Right ventricle myocardium inferior (tissue), 1 donor: ENCODE measurements around the gene CHST9. TPM values are rescaled to one million over a fixed set of nuclear protein-coding genes. Genes with fewer than 3 reads are reported as not detected.

Experiments
- ATAC-seq: fragments of 200-7000 bp; cut with Tn5 transposase; one replicate; pipeline ENCODE4 v1.9.1; 2020; ENCODE audit warnings: mild to moderate bottlenecking, moderate library complexity
- DNase-seq: peaks from one replicate; pipeline ENCODE4 v3.0.0; 2021; ENCODE audit errors: missing footprints
- intact Hi-C: fragments of 100-400 bp; cut with DNase I; formaldehyde crosslinking; loops from one replicate; pipeline ENCODE4 v1.11.0; 2022
- total RNA-seq: library from RNA; stranded (reverse); fragmentation: NEBNext Ultra II Directional; extraction: Animal tissue kit (Norgen Biotek cat#: 25700); gene quantifications from one replicate; pipeline ENCODE4 v1.2.1, GENCODE V29; 2021
- donor health status: DM: no; HTN: yes; CAD: no; lungs with severe emphysema.

The CHST9 gene
- total RNA-seq, 1 donor from 2014 or later: 8.3 TPM

- no peak for ATAC-seq
Measured at GRCh38 chr18:26920644-26921043, 264.5 kb downstream of the CHST9 start.

DNA sequence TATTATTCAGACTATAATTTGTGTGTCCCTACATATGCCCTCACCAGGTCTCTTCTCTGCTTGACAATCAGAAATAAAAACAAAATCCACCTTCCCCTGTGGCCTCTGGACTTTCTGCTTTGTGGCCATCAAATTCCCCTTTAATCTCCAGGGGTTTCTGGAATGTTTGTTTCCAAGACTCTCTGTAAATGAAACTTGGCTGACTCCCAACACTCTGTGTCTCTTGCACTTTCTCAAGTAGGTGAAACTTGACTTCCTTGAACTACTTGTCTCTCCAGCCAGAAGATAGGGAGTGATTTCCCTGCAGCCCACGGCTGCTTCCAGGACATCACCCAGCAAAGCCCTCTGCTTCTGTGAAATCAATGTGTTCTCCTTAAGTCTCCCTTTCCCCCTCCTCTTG is 265.5 kb downstream of the CHST9 start:
- DNase-seq (no peak), ATAC-seq (no peak)
- intact Hi-C loops: no loop called here

More at GRCh38 chr18:26920644-26921043, 264.5 kb downstream of the CHST9 start:
- intact Hi-C loops: no loop called here
- DNase-seq: no peak

DNA sequence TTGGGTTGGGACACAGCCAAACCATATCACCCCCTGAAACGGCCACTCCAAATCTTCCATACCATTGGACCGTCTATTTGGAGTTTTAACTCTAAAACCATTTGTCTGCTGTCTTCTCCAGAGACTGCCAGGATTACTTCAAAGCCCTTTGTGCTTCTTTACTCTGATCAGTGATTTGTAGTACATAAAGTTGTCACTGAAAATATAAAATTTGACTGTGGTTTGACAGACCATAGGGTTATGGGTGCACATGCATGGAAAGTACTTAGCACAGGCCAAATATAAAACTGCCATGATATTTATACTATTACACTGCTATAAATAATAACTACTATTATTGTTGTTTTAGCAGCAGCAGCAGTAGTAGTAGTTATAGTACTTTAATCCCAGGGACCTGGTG is 265.9 kb downstream of the CHST9 start:
- DNase-seq: no peak
- intact Hi-C loops: no loop called here
- ATAC-seq: no peak

- ATAC-seq (no peak), DNase-seq (no peak)
- intact Hi-C loops: no loop called here
Measured at GRCh38 chr18:26911840-26912239, 273.3 kb downstream of the CHST9 start.

DNA sequence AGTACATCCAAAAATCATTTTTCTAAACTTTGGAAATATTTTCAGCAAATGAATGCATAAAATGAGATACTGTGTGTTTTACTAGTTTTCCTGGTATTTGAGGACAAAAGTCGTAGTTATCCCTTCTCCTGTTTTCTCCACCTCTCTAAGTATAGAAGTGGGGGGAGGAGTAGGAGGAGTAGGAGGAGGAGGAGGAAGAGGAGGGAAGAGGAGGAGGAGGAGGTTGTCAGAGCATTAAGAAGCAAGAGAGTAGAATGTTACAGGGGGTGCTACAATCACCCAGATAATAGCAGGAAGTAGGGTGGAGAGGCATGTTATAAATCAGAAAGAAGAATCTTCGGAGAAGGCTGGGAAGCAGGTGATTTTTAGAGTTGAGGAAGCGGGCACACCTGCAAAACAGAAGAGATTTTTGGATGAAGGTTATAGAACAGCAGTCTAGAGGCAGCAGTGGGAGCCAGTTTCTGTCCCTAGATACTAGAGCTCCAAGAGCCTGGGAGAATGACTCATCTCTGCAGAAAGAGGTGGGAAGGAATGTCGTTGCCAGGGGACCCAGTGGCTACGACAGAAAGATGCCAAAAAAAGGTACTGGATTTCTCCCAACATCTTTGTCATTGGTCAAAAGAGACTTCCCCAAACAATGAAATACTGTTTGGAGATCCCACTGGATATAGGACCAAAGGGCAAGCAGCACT is 275.4 kb downstream of the CHST9 start:
- ATAC-seq (no peak), DNase-seq (no peak)
- intact Hi-C loops: no loop called here

- DNase-seq: no peak
- intact Hi-C loops: no loop called here
- no peak for ATAC-seq
Measured at GRCh38 chr18:26908906-26909305, 276.2 kb downstream of the CHST9 start.

DNA sequence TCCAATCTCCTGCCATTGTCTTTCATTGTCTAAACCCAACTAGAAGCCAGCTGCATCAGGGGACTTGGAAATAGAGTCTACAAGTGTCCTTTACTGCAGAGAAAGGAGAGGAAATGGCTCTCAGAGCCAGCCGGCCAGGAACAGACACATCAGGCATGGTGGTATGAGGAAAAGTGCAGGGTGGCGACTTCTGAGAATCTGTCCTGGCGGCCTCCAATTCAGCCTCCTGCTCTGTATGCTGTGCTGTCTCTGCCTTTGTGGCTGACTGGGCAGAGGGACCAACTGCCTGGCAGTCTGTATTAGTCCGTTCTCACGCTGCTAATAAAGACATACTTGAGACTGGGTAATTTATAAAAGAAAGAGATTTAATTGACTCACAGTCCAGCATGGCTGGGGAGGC is 282.8 kb downstream of the CHST9 start:
- DNase-seq (no peak), ATAC-seq (no peak)
- intact Hi-C loops: no loop called here

DNA sequence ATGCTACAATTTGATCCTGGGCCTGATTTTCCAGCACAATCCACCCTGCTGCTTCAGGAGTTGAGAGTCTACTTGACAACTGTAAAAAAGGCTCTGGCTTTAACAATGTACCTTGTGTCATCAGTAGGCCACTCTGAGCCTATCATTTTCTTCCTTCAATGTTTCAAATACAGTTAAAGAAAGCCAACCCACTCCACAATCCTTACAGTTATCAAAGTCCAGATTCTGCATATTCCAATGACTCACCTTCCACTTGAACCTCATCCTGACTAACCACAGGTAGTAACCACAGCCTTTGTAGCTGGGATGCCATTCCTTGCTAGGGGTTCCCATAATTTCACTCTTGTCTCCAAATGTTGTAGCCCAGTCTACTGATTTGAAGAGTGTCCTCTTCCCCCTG is 284.1 kb downstream of the CHST9 start:
- ATAC-seq (no peak), DNase-seq (no peak)
- intact Hi-C loops: no loop called here

DNA sequence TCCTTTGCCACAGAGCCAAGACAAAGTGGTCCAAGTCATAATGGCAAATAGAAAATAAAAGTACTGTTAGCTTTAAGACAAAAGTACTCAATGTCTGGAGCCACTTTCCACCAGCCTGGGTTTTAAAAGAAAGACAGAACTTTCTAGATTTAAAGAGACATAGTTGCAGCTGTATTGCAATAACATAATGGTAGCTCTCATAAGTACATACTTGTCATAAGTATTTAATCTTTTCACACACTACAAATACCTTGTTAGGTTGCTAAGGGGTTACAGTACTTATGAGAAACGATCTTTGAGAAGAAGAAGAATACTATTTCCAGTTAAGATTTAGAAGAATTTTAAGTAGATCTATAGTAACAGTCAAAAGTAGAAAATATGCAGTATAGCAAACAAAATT is 290.7 kb downstream of the CHST9 start:
- DNase-seq (no peak), ATAC-seq (no peak)
- intact Hi-C loops: no loop called here

- ATAC-seq: no peak
- intact Hi-C loops: no loop called here
Measured at GRCh38 chr18:26893996-26894395, 291.1 kb downstream of the CHST9 start.

GRCh38 chr18:26888259-26888658 is 296.8 kb downstream of the CHST9 start:
- intact Hi-C loops: no loop called here
- DNase-seq (no peak), ATAC-seq (no peak)

More at GRCh38 chr18:26893996-26894395, 291.1 kb downstream of the CHST9 start:
- no peak for DNase-seq

DNA sequence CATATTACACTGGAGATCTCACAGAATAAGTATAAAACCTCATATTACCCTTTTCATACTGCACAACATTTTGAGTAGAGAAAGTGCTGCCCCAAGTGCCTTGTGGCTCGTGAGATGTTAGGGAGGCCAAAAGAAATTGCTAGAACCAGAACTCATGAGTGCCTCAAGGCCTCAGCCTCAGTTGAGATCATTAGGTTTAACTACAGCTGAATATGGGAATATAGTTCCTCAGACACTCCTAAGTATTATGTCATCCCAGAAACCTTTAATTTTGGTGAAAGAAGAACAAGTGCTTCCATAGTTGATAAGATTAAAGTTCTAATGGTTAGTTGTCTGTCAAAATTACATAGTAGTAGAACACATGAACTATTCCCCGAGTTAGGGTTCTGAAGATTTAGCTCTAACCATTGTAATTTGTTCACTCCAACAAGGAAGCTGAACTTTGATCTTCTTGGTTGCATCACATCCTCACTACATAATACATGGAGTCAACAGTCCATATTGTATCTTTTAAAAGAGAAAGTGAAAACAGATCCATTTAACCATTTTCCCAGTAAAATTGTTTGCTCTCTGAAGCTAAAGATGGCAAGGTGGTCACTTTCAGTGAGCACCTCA is 310.0 kb downstream of the CHST9 start:
- ATAC-seq: no peak
- DNase-seq: no peak
- intact Hi-C loops: no loop called here

DNA sequence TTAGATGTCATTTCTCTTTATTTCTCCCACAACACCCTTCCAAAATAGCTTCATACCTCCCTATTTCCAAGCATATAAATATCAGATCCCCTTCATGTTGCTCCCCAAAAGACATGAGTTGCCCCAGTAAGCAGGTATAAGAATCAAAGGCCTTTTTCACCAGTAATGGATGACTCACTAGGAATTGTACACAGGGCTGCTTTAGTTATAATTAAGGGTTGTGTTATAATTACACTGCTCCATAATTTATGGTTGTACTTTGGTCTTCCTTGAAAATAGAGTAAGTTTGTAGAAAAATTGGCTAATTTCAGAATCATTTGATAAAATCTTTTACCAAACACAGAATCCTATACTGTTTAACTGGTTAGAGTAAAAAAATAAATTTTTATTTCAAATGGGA is 310.8 kb downstream of the CHST9 start:
- no peak for ATAC-seq
- intact Hi-C loops: no loop called here

GRCh38 chr18:26869640-26870039 is 315.5 kb downstream of the CHST9 start:
- intact Hi-C loops: loop anchor here (5.0 kb wide), 1 partner anchor 93 kb away; no protein-coding TSS in a partner anchor

More for the DNA sequence above, 310.8 kb downstream of the CHST9 start:
- DNase-seq: no peak

DNA sequence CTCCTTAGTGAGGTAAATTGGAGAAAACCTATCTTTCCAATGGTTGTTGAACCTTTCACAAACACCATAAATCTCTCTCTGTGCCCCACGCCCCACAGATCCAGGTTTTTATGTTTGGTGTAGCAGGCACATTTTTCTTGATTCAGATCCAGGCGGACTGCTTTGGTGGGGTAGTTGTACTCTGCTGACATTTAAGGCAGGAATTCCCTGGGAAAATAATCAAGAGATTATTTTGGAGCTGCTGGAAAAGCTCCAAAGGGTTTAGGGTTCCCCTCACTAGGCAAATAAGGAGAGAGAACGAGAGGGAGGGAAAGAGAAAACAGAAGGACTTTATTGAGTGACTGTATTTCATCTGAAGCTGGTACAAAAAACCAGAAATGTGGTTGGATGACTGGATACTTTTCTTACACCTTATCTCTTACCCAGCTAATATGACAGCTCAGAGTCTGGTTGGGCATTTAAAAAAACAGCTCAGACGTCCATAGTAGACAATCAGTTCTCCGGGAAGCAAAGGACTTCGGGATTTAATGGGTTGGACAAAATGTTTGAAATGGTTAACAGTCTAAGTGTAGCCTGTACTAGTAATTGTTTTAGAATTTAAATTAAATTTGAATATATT is 316.0 kb downstream of the CHST9 start:
- intact Hi-C loops: loop anchor here (5.0 kb wide), 1 partner anchor 93 kb away; no protein-coding TSS in a partner anchor
- ATAC-seq (no peak), DNase-seq (no peak)

More at GRCh38 chr18:26869640-26870039, 315.5 kb downstream of the CHST9 start:
- DNase-seq (no peak), ATAC-seq (no peak)

- intact Hi-C loops: loop anchor here (5.0 kb wide), 1 partner anchor 95 kb away; no protein-coding TSS in a partner anchor
- DNase-seq: no peak
Measured at GRCh38 chr18:26867471-26867870, 317.6 kb downstream of the CHST9 start.

DNA sequence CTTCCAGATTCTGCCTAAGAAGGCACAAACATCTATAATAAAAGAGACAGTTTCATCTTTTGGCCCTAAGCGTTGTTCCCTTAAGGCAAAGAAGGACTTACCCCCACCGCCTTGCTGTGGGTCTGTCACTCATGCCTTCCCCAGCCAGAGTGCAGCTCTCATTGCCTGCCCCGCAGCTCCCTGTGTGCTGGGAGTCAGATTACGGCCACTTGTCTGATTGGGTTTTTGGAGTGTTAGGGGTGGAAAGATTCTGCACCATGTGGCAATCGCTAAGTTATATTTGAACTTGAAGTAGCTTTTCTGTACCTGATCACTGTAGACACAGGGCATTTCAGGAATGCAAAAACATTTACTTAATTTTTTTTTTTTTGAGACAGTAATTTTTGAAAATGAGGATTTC is 319.6 kb downstream of the CHST9 start, which contains the start of gene AQP4:
AQP4 (minus strand) TSS at position 151 of the 400 bp plus-strand sequence; CDS start at position 133, 18 bp downstream.
- intact Hi-C loops: loop anchor here (5.0 kb wide), 1 partner anchor 97 kb away; no protein-coding TSS in a partner anchor
- DNase-seq (peak; percentile 72), ATAC-seq (peak; percentile 88)

More at GRCh38 chr18:26867471-26867870, 317.6 kb downstream of the CHST9 start:
- no peak for ATAC-seq

DNA sequence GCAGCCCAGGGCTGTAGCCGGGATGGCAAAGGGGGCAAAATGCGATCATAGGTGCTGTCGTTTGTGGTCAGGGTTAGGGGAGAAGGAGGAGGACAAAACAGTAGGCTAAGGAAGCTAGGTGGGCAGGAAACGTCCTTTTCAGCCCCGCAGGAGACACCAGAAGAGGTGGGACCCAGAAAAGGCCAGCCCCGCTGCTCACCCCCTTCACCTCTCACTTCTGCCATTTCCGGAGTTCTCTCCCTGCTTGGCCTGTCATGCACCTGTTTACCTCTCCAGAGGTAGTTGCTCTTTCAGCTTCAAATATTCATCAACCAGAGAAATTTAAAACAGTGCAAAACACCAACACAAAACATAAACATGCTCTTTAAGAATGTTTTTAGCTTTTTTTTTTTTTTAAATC is 320.4 kb downstream of the CHST9 start:
- intact Hi-C loops: loop anchor here (5.0 kb wide), 1 partner anchor 98 kb away; no protein-coding TSS in a partner anchor
- no peak for ATAC-seq

DNA sequence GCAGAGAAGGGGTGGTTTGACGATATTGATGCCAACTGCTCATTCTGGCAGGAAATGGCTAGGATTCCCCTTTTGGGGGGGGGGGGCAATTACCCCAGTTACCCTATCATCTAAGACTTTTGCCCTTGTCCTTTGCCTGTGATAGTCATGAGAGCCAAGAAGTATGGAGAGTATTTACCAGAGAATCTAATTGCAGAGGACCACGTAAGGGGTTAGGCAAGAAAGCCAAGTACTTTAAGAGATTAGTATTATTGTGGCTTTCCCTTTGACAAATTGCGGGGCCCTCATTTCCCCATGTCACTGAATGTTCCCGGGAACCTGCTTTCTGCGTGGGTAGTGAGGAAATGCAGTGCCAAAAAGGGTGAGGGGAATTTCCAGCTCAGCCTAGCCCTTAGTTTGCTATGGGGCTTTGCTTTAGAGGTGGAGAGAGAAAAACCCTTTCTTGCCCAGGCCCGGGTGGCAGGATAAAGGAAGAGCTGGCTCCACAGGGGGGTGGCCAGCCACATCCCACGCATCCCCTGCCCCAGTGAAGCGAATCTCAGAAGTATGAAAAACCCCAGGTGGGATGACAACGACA is 321.1 kb downstream of the CHST9 start:
- intact Hi-C loops: no loop called here
- ATAC-seq: no peak
- no peak for DNase-seq

More for the DNA sequence above, 320.4 kb downstream of the CHST9 start:
- DNase-seq: no peak
